HG02798 (cell line): ENCODE results near the gene NCAM1.

Source experiments
- ATAC-seq: cut with Tn5 transposase; IDR thresholded peaks from one replicate; pipeline ENCODE4 v1.9.1; 2021; ENCODE audit warnings: mild to moderate bottlenecking; ENCODE audit not compliant: unreplicated experiment, poor library complexity

NCAM1 gene

GRCh38 chr11:113161711-113162591 is 200.7 kb downstream of the NCAM1 start:
- no peak for ATAC-seq

- ATAC-seq: no peak
Measured at GRCh38 chr11:113162592-113162962, 201.4 kb downstream of the NCAM1 start.

- no peak for ATAC-seq
Measured at GRCh38 chr11:113163291-113164030, 202.2 kb downstream of the NCAM1 start.

GRCh38 chr11:113166280-113166679 is 205.1 kb downstream of the NCAM1 start:
- ATAC-seq: no peak

GRCh38 chr11:113167599-113167998 is 206.4 kb downstream of the NCAM1 start:
- no peak for ATAC-seq

GRCh38 chr11:113168354-113169342 is 207.4 kb downstream of the NCAM1 start:
- no peak for ATAC-seq

- no peak for ATAC-seq
Measured at GRCh38 chr11:113172382-113172951, 211.2 kb downstream of the NCAM1 start.

- no peak for ATAC-seq
Measured at GRCh38 chr11:113173126-113173525, 211.9 kb downstream of the NCAM1 start.

GRCh38 chr11:113174882-113175281 is 213.7 kb downstream of the NCAM1 start:
- no peak for ATAC-seq

- ATAC-seq: no peak
Measured at GRCh38 chr11:113176599-113177360, 215.6 kb downstream of the NCAM1 start.

- no peak for ATAC-seq
Measured at GRCh38 chr11:113177671-113178070, 216.5 kb downstream of the NCAM1 start.

- no peak for ATAC-seq
Measured at GRCh38 chr11:113178381-113179070, 217.3 kb downstream of the NCAM1 start.

GRCh38 chr11:113179181-113179704 is 218.0 kb downstream of the NCAM1 start:
- no peak for ATAC-seq

GRCh38 chr11:113181094-113181493 is 219.9 kb downstream of the NCAM1 start:
- ATAC-seq: no peak

- ATAC-seq: no peak
Measured at GRCh38 chr11:113182288-113182687, 221.1 kb downstream of the NCAM1 start.

- ATAC-seq: no peak
Measured at GRCh38 chr11:113184498-113184897, 223.3 kb downstream of the NCAM1 start.

- no peak for ATAC-seq
Measured at GRCh38 chr11:113188371-113188834, 227.2 kb downstream of the NCAM1 start.

GRCh38 chr11:113189909-113190667 is 228.9 kb downstream of the NCAM1 start:
- no peak for ATAC-seq
